ENCODE data around the gene PCSK4.
"Not testable (repeated sequence)": the region's sequence is repeated elsewhere in the genome, so short reads cannot be mapped to it uniquely, and the experiment has no call there.

Gene PCSK4

DNA sequence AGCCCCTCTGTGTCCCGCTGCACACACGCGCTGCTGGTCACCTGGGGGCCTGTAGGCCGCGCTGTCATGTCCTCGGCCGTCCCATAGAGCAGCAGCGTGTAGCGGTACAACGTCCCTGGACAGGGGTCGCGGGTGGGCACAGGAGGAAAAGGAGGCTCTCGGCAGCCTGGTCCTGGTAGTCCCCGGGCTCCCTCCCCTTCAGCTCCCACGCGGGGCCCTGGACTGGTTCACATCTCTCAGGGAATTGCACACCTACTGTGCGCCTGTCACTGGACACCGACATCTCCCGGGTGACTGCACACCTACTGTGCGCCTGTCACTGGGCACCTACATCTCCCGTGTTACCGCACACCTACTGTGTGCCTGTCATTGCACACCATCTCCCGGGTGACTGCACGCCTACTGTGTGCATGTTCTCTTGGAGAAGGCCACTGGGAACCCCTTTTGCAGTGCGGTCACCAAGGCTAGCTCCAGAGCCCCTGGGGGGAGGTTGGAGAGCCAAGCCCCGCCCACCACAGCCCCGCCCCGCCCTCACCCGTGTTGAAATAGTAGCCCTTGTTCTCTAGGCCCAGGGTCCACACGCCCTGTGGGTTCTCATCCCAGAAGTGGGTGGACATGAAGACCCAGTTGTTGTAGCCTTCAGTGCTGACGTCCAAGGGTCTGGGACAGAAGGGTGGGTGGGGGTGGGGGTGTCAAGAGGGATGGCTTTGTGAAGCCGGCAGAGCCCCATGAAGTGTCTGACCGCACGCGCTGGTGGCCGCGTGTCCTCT, 7.6 kb downstream of the PCSK4 start:
- TF ChIP-seq, protein P1, sequence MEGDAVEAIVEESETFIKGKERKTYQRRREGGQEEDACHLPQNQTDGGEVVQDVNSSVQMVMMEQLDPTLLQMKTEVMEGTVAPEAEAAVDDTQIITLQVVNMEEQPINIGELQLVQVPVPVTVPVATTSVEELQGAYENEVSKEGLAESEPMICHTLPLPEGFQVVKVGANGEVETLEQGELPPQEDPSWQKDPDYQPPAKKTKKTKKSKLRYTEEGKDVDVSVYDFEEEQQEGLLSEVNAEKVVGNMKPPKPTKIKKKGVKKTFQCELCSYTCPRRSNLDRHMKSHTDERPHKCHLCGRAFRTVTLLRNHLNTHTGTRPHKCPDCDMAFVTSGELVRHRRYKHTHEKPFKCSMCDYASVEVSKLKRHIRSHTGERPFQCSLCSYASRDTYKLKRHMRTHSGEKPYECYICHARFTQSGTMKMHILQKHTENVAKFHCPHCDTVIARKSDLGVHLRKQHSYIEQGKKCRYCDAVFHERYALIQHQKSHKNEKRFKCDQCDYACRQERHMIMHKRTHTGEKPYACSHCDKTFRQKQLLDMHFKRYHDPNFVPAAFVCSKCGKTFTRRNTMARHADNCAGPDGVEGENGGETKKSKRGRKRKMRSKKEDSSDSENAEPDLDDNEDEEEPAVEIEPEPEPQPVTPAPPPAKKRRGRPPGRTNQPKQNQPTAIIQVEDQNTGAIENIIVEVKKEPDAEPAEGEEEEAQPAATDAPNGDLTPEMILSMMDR (IDR thresholded peaks at IDR 0.05; ENCODE audit: insufficient read depth, low read length, poor library complexity, severe bottlenecking), result no peak
- Histone ChIP-seq H3K36me3 (ENCODE audit: control insufficient read depth, insufficient read depth, low read length) (no peaks in the 10 kb centered on the region), H3K27me3 (replicated peaks; ENCODE audit: control insufficient read depth, insufficient read depth, low read length) (no peaks in the 10 kb centered on the region), H3K4me3 (replicated peaks; ENCODE audit: low read depth, low read length) (no peak overlapping the region)
- DNase-seq (ENCODE audit: extremely low read depth, insufficient read length), result peak; percentile 16

DNA sequence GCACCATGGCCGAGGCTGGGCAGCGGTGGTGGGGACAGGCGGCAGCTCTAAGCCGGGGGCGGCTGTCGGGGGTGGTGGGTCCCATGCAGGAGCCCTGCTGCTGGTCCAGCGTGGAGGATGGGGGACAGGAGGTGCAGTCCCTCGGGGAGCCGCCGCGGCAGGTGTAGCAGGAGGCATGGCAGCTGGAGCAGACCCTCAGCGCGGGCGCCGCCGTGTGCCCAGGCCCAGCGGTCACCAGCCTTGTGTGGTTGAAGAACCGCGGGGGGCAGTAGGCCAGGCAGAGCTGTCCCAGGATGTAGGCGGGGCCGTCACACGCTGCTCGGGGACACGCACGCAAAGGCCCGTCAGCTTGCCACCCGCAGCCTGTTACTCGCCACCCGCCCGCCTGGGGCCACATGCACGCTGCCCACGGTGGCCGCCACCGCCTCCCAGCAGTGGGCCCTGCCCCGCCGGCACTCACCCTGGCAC, 8.2 kb downstream of the PCSK4 start:
- H3K4me3 ChIP-seq (replicated peaks; ENCODE audit: low read depth, low read length), result no peak overlapping the region
- DNase-seq (ENCODE audit: extremely low read depth, insufficient read length), result peak; percentile 18
- TF ChIP-seq, protein P1 (IDR thresholded peaks at IDR 0.05; ENCODE audit: insufficient read depth, low read length, poor library complexity, severe bottlenecking), result no peak
- H3K27me3 ChIP-seq (replicated peaks; ENCODE audit: control insufficient read depth, insufficient read depth, low read length), result no peaks in the 10 kb centered on the region
- no peaks in the 10 kb centered on the region for H3K36me3 ChIP-seq (ENCODE audit: control insufficient read depth, insufficient read depth, low read length)

DNA sequence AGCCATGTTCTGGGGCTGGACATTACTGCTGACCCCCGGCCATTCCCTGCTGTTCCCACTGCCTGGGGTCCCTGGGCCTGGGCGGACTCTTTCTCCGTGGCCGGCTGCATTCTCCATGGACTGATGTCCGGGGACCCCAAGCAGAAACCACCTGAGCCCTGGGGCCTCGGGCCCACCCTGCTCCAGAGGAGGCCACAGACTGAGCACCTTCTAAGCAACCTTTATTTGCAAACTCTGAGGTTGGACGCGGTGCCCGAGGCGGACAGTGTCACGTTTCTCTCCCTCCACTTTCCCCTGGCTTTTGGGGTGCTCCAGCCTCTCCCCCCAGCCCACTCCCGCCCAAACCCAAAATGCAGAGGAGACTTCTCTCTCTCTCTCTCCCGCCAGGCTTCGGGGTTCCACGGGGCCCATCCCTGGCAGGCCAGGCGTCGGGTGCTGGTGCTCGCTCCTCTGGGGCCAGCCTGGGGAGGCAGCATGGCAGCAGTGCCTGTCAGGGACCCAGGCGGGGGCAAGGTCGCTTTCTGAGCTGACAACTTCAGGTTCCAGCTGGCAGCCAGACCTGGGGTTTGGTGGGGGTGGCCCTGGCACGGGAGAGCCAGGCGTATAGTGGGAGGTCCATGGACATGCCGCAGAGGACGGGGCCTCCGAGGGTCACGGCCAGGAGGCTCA, 8.8 kb downstream of the PCSK4 start:
- Histone ChIP-seq H3K4me3 (replicated peaks; ENCODE audit: low read depth, low read length) (no peak overlapping the region), H3K27me3 (replicated peaks; ENCODE audit: control insufficient read depth, insufficient read depth, low read length) (no peaks in the 10 kb centered on the region), H3K36me3 (ENCODE audit: control insufficient read depth, insufficient read depth, low read length) (no peaks in the 10 kb centered on the region)
- no peak for DNase-seq (ENCODE audit: extremely low read depth, insufficient read length)
- TF ChIP-seq, protein P1 (IDR thresholded peaks at IDR 0.05; ENCODE audit: insufficient read depth, low read length, poor library complexity, severe bottlenecking), result no peak

DNA sequence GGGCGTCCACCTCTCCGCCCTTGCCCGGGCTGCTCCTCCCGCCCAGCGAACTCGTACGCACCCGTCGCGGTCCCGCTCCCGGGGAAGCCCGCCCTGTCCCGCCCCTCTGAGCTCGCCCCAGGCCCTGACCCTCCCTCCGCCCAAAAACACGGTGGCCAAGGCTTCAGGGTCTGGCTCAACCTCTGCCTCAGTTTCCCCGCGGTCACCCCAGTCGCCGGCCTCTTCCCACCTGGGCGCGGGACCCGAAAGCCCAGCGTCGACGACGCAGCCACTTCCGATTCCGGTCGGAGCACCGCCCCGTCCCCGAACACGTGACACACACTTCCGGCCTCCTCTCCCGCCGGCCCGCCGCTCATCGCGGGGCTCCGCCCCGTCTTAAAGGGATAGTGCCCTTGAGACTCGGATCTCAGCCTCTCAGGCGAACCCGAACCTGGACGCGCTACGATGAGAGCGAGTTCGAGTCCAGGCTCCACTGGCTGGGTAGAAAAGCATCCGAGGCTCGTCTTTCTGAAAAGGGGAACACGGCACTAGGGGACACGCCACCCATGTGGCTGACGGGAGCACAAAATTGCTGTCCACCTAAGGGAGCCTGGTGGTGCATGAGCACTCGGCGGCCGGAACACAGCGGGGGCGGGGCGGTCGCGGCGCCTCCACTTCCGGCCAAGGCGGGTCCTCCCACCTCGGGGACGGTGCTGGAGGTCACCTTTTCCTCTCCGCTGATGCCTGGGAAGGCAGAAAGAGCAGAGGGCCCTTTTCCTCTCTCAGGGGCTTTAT, 11.0 kb downstream of the PCSK4 start, which contains the start of gene C19orf25:
Gene C19orf25 (minus strand): TSS at position 282 of the 774 bp plus-strand sequence. CDS start 312 bp downstream, outside the sequence.
- Histone ChIP-seq H3K27me3 (replicated peaks; ENCODE audit: control insufficient read depth, insufficient read depth, low read length) (no peaks in the 10 kb centered on the region), H3K36me3 (ENCODE audit: control insufficient read depth, insufficient read depth, low read length) (peaks cover 9% of the 10 kb centered on the region), H3K4me3 (replicated peaks; ENCODE audit: low read depth, low read length) (peak within 1 kb of the TSS; percentile 89)
- TF ChIP-seq, protein P1 (IDR thresholded peaks at IDR 0.05; ENCODE audit: insufficient read depth, low read length, poor library complexity, severe bottlenecking), result no peak
- DNase-seq (ENCODE audit: extremely low read depth, insufficient read length), result peak; percentile 96

DNA sequence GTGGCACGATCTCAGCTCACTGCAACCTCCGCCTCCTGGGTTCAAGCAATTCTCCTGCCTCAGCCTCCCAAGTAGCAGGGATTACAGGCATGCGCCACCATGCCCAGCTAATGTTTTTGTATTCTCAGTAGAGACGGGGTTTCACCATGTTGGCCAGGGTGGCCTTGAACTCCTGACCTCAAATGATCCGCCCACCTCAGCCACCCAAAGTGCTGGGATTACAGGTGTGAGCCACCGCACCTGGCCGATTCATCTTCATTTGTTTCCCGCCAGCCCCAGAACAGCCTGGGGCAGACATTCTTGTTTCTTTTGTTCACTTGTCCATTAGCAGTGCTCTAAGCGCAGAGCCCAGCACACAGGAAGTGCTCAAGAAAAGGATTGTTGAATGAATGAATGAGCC, 13.1 kb downstream of the PCSK4 start:
- H3K4me3 ChIP-seq (replicated peaks; ENCODE audit: low read depth, low read length), result not testable (repeated sequence)

More for the DNA sequence above, 13.1 kb downstream of the PCSK4 start:
- not testable (repeated sequence) for H3K36me3 ChIP-seq (ENCODE audit: control insufficient read depth, insufficient read depth, low read length); H3K27me3 ChIP-seq (replicated peaks; ENCODE audit: control insufficient read depth, insufficient read depth, low read length); DNase-seq (ENCODE audit: extremely low read depth, insufficient read length)

Data from GM06990 (cell line).